SU-DHL-6 (cell line): ENCODE results near the gene HGD.

Experiments
- H2AFZ ChIP-seq: fragments of 200-600 bp; sonication (generic); 2 replicates; pipeline ENCODE4 v1.6.1; 2014; ENCODE audit warnings: low read depth, mild to moderate bottlenecking, moderate library complexity, mixed read lengths, antibody characterized with exemption, low read length; ENCODE audit not compliant: severe bottlenecking
- H3F3A ChIP-seq: fragments of 200-600 bp; shearing (Covaris generic); 2 replicates; pipeline ENCODE4 v1.6.0; 2016; ENCODE audit warnings: antibody characterized with exemption, mild to moderate bottlenecking; ENCODE audit not compliant: insufficient read depth
- H3K27ac ChIP-seq: fragments of 200-600 bp; sonication (generic); 2 replicates; pipeline ENCODE4 v1.5.1; 2016; ENCODE audit warnings: low read depth, mild to moderate bottlenecking, low read length, moderate library complexity, mixed read lengths
- H3K27me3 ChIP-seq: fragments of 200-600 bp; sonication (generic), shearing (Covaris generic); 2 replicates; pipeline ENCODE4 v1.6.0; 2014; ENCODE audit warnings: mild to moderate bottlenecking, low read length
- H3K36me3 ChIP-seq: fragments of 200-600 bp; sonication (generic); 2 replicates; pipeline ENCODE4 v1.6.1; 2014; ENCODE audit warnings: mild to moderate bottlenecking, low read length, mixed read lengths
- H3K4me2 ChIP-seq: fragments of 300-600, 200-600 bp; shearing (Covaris generic), sonication (generic); 2 replicates; pipeline ENCODE4 v1.6.0; 2014; ENCODE audit warnings: low read length, low read depth, mild to moderate bottlenecking; ENCODE audit not compliant: poor library complexity, severe bottlenecking
- H3K4me3 ChIP-seq: fragments of 200-600 bp; sonication (generic); 2 replicates; pipeline ENCODE4 v1.5.1; 2014; ENCODE audit warnings: antibody characterized with exemption, low read length, mild to moderate bottlenecking, mixed read lengths; ENCODE audit not compliant: insufficient read depth, poor library complexity, severe bottlenecking
- H3K79me2 ChIP-seq: fragments of 200-600 bp; sonication (generic); 2 replicates; pipeline ENCODE4 v1.6.1; 2014; ENCODE audit warnings: mild to moderate bottlenecking, low read length, moderate library complexity; ENCODE audit not compliant: insufficient read depth
- H3K9ac ChIP-seq: fragments of 200-600 bp; sonication (generic); 2 replicates; pipeline ENCODE4 v1.7.0; 2014; ENCODE audit warnings: mild to moderate bottlenecking, low read length
- H3K9me2 ChIP-seq: fragments of 200-600 bp; sonication (generic); replicated peaks from 2 replicates; pipeline ENCODE4 v1.6.1; 2014; ENCODE audit warnings: low read length; ENCODE audit not compliant: insufficient read depth
- H3K9me3 ChIP-seq: fragments of 200-600 bp; sonication (generic); 2 replicates; pipeline ENCODE4 v1.6.1; 2014; ENCODE audit warnings: low read length, mixed read lengths; ENCODE audit not compliant: insufficient read depth
- H4K20me1 ChIP-seq: fragments of 200-600 bp; sonication (generic); 2 replicates; pipeline ENCODE4 v1.6.1; 2014; ENCODE audit warnings: low read depth, mild to moderate bottlenecking, antibody characterized with exemption, low read length, moderate library complexity, mixed read lengths
- EZH2phosphoT487 ChIP-seq: fragments of 200-600 bp; sonication (generic), shearing (Covaris generic); conservative IDR thresholded peaks from 2 replicates; pipeline ENCODE4 v1.6.1; 2018; ENCODE audit warnings: mild to moderate bottlenecking, antibody characterized with exemption, low read length, moderate library complexity, mixed read lengths
- TF ChIP-seq, protein P1 (sequence below): fragments of 200-600 bp; sonication (generic); IDR thresholded peaks from one replicate; pipeline ENCODE4 v1.5.1; 2017; ENCODE audit warnings: antibody characterized with exemption, mild to moderate bottlenecking, low read length, moderate library complexity; ENCODE audit not compliant: insufficient read depth, poor library complexity, severe bottlenecking

HGD gene

DNA sequence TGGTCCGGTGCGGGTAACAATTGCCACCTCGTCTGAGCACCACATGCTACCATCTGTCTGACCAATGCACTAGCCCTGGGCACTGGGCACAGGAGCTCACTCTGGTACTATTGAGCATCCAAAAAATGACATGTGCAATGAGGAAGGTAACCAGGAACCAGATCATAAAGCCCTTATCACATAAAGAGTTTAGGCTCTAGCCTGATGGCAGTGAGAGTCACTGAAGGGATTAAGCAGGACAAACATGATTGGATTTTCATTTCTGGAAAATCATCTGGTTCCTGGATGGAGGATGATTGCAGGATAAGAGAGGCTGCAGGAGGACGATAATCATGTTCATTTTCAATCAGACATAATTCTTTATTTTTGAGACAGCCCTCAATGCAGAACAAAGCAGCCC is 73.5 kb downstream of the HGD start:
- Histone ChIP-seq H3K9me2 (no peaks in the 10 kb centered on the region), H3K27me3 (no peaks in the 10 kb centered on the region), H3K36me3 (no peaks in the 10 kb centered on the region), H3K4me3 (no peak overlapping the region), H3K79me2 (no peaks in the 10 kb centered on the region), H3K27ac (no peak overlapping the region), H2AFZ (no peak overlapping the region), H3K9me3 (no peaks in the 10 kb centered on the region), H3F3A (no peaks in the 10 kb centered on the region), H4K20me1 (no peaks in the 10 kb centered on the region), H3K9ac (no peak overlapping the region), H3K4me2 (no peak overlapping the region)
- TF ChIP-seq, protein P1, sequence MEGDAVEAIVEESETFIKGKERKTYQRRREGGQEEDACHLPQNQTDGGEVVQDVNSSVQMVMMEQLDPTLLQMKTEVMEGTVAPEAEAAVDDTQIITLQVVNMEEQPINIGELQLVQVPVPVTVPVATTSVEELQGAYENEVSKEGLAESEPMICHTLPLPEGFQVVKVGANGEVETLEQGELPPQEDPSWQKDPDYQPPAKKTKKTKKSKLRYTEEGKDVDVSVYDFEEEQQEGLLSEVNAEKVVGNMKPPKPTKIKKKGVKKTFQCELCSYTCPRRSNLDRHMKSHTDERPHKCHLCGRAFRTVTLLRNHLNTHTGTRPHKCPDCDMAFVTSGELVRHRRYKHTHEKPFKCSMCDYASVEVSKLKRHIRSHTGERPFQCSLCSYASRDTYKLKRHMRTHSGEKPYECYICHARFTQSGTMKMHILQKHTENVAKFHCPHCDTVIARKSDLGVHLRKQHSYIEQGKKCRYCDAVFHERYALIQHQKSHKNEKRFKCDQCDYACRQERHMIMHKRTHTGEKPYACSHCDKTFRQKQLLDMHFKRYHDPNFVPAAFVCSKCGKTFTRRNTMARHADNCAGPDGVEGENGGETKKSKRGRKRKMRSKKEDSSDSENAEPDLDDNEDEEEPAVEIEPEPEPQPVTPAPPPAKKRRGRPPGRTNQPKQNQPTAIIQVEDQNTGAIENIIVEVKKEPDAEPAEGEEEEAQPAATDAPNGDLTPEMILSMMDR = no peak
- no peak for TF ChIP-seq EZH2phosphoT487

DNA sequence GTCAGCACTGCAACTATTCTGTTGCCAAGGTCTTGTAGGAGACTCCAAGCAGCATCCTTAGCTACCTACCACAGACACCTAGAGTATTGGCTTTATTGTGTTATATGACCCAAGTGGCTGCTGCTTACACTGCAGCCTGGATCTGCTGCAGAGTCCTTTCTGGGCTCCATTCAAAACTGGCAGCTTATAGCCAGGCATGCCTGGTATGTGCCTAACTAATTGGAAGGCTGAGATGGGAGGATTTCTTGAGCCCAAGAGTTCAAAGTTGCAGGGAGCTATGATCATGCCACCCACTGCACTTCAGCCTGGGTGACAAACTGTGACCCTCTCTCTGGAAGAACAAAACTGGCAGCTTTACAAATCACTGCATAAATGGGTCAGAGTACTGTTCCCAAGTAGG is 77.3 kb downstream of the HGD start:
- Histone ChIP-seq H3K9me3 (no peaks in the 10 kb centered on the region), H3K9ac (no peak overlapping the region), H3K9me2 (no peaks in the 10 kb centered on the region), H3K27ac (no peak overlapping the region), H2AFZ (no peak overlapping the region), H3K36me3 (peaks cover 14% of the 10 kb centered on the region; the same call in 1 of the 2 replicates), H3K27me3 (no peaks in the 10 kb centered on the region), H3F3A (no peaks in the 10 kb centered on the region), H3K4me2 (no peak overlapping the region), H4K20me1 (0 out of 2 replicates have a peak, but pooled peaks cover 2% of the 10 kb centered on the region), H3K79me2 (peaks cover 4% of the 10 kb centered on the region), H3K4me3 (no peak overlapping the region)
- TF ChIP-seq, protein P1 = no peak
- TF ChIP-seq EZH2phosphoT487 = no peak

DNA sequence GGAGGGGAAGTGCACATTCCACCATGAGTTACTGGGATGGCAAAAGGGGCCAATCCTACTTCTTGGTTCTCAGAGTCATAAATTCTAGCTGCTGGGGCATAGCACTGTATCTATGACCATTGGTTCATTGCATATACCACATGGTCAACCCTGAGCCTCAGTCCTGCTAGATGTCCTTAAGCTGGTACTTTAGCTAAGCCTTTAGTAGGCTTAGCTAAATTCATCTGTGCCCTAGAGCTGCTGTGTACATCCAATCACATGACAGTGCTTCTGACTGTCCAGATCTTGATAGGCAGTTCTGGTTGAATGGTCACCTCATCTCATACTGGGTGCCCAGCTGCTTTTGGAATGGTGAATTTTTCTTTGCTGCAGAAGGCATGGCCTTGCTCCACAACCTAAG is 77.7 kb downstream of the HGD start:
- Histone ChIP-seq H3K9ac (no peak overlapping the region), H3K79me2 (peaks cover 8% of the 10 kb centered on the region), H3K9me2 (no peaks in the 10 kb centered on the region), H3K4me2 (no peak overlapping the region), H4K20me1 (0 out of 2 replicates have a peak, but pooled peaks cover 2% of the 10 kb centered on the region), H3F3A (no peaks in the 10 kb centered on the region), H3K4me3 (no peak overlapping the region), H3K36me3 (peaks cover 16% of the 10 kb centered on the region; the same call in 1 of the 2 replicates), H2AFZ (no peak overlapping the region), H3K27me3 (no peaks in the 10 kb centered on the region), H3K9me3 (no peaks in the 10 kb centered on the region), H3K27ac (no peak overlapping the region)
- TF ChIP-seq, protein P1 = no peak
- TF ChIP-seq EZH2phosphoT487 = no peak
